GM23338 (cell line): ENCODE measurements around the gene HSD17B1. TPM values are rescaled to one million over a fixed set of nuclear protein-coding genes. Genes with fewer than 3 reads are reported as not detected.

Experiments
- CREB1 ChIP-seq: fragments of 250-450 bp; sonication (Bioruptor Pico); IDR thresholded peaks from 2 replicates; pipeline ENCODE4 v1.5.0; 2020; ENCODE audit warnings: low read depth, mild to moderate bottlenecking, moderate library complexity
- CTCF ChIP-seq, 2 experiments: fragments of 200-600 bp in 1 of 2; sonication (generic) in 1 of 2; conservative IDR thresholded peaks; 2 replicates each; pipeline versions ENCODE4 v1.5.1 to v1.6.1; 2016 to 2017; ENCODE audit warnings: antibody characterized with exemption in 2 of 2, low read depth in 2 of 2, mild to moderate bottlenecking in 2 of 2, moderate library complexity in 1 of 2
- ETS1 ChIP-seq: IDR thresholded peaks from 2 replicates; pipeline ENCODE4 v1.6.1; 2016; ENCODE audit warnings: antibody characterized with exemption
- JUNB ChIP-seq: IDR thresholded peaks from one replicate; pipeline ENCODE4 v1.6.1; 2016; ENCODE audit warnings: antibody characterized with exemption; ENCODE audit not compliant: unreplicated experiment
- NANOG ChIP-seq: IDR thresholded peaks from 2 replicates; pipeline ENCODE4 v1.6.1; 2016; ENCODE audit warnings: antibody characterized with exemption, borderline replicate concordance
- ZNF114 ChIP-seq: fragments of 250-450 bp; sonication (Bioruptor Pico); IDR thresholded peaks from 2 replicates; pipeline ENCODE4 v1.5.0; 2020; ENCODE audit warnings: mild to moderate bottlenecking, moderate library complexity
- ZNF462 ChIP-seq: fragments of 250-450 bp; sonication (Bioruptor Pico); IDR thresholded peaks from 2 replicates; pipeline ENCODE4 v1.5.0; 2020; ENCODE audit warnings: mild to moderate bottlenecking, moderate library complexity
- polyA plus RNA-seq: library from polyadenylated mRNA; unstranded; fragments of >200 nt; fragmentation: Nextera tagmentation; extraction: Ambion mirVana; gene quantifications from 2 replicates; pipeline ENCODE4 v1.2.1, GENCODE V29; 2016
- total RNA-seq: library from RNA; depleted of rRNA; stranded (reverse); fragments of >200 nt; shearing (Covaris generic); gene quantifications from 2 replicates; pipeline ENCODE4 v1.2.3, GENCODE V29; 2014

Gene HSD17B1
- total and polyA plus RNA-seq, 2 experiments from 2014 or later = 0.97 to 1.7 TPM

- no peak for TF ChIP-seq ZNF462 (CRISPR knock-in tag)
- no peak for TF ChIP-seq ZNF114
- no peak for TF ChIP-seq CTCF (conservative IDR thresholded peaks at IDR 0.05; ENCODE audit: low read depth in 2 of 2)
- no peak for TF ChIP-seq NANOG
- TF ChIP-seq JUNB = no peak
- TF ChIP-seq CREB1 (CRISPR knock-in tag) = no peak
- no peak for TF ChIP-seq ETS1
These were observed 44.1 kb upstream of the HSD17B1 start (continued) for GRCh38 chr17:42508426-42509165.
